NCI-H1048 (cell line): ENCODE measurements around the gene CHD5.

Experiments
- DNase-seq: peaks from one replicate; lab custom pipeline; 2025; lab: John Stamatoyannopoulos, UW

The CHD5 gene

GRCh38 chr1:6111571-6111970, 68.5 kb downstream of the CHD5 start:
- DNase-seq: no peak

GRCh38 chr1:6110326-6110725, 69.8 kb downstream of the CHD5 start:
- DNase-seq: no peak

GRCh38 chr1:6109688-6110087, 70.4 kb downstream of the CHD5 start:
- DNase-seq: no peak

- DNase-seq: no peak
Observed at GRCh38 chr1:6108937-6109614, 71.0 kb downstream of the CHD5 start.

- no peak for DNase-seq
Observed at GRCh38 chr1:6108476-6108875, 71.6 kb downstream of the CHD5 start.

- no peak for DNase-seq
Observed at GRCh38 chr1:6107409-6108356, 72.4 kb downstream of the CHD5 start.

GRCh38 chr1:6106977-6107376, 73.1 kb downstream of the CHD5 start:
- no peak for DNase-seq

- DNase-seq: no peak
Observed at GRCh38 chr1:6106321-6106731, 73.8 kb downstream of the CHD5 start.

- no peak for DNase-seq
Observed at GRCh38 chr1:6105763-6106162, 74.4 kb downstream of the CHD5 start.

- DNase-seq: no peak
Observed at GRCh38 chr1:6105218-6105679, 74.9 kb downstream of the CHD5 start.

GRCh38 chr1:6104631-6105030, 75.5 kb downstream of the CHD5 start:
- no peak for DNase-seq

- DNase-seq: no peak
Observed at GRCh38 chr1:6103854-6104530, 76.1 kb downstream of the CHD5 start.

- DNase-seq: no peak
Observed at GRCh38 chr1:6103111-6103853, 76.8 kb downstream of the CHD5 start.

GRCh38 chr1:6102532-6102845, 77.6 kb downstream of the CHD5 start:
- DNase-seq: no peak

GRCh38 chr1:6101826-6102531, 78.1 kb downstream of the CHD5 start:
- no peak for DNase-seq

- DNase-seq: no peak
Observed at GRCh38 chr1:6100861-6101783, 79.0 kb downstream of the CHD5 start.

GRCh38 chr1:6099787-6100765, 80.0 kb downstream of the CHD5 start:
- no peak for DNase-seq

GRCh38 chr1:6099297-6099696, 80.8 kb downstream of the CHD5 start:
- DNase-seq: no peak
